GOT3 (cell line): Measurements from ENCODE around the gene ADM2.

Experiments
- DNase-seq: peaks from one replicate; lab custom pipeline; 2025; ENCODE audit warnings: mixed read lengths; lab: John Stamatoyannopoulos, UW

Gene ADM2

DNA sequence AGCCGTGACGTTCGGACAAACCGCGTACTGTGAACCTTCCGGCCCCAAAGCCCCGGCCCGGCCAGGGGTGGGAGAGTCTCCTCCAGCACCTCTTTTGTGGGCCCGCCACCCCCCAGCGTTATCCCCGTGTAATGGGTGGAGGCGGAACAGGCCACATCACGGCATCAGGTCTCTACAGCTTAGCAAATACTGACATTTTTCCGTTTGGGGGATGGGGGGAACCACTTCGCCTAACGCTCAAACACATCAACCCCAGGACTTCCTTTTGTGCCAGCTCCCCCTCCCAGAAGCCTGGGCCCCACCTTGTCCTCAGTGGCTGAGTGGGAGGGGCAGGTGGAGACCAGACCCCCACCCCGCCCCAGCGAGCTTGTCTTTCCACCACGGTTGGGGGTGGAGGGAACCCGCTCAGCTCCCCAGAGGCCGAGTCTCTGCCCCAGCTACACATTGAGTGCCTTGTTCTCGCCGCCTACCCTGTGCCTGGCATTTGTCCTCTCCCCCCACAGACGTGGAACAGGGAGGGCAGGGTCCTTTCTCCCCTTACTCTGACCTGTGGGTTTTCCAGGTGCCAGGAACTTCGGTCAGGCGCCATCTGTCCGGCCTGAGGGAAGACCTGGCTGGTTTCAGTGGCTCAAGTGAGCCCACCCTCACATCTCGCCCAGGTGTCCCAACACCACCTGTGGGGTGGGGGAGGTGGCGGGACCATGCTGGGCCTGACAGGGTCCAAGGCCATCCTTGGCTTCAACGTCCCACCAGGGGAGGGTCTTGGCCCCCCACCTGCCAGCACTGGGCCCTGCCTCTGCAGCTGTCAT is 36.1 kb upstream of the ADM2 start:
- no peak for DNase-seq

DNA sequence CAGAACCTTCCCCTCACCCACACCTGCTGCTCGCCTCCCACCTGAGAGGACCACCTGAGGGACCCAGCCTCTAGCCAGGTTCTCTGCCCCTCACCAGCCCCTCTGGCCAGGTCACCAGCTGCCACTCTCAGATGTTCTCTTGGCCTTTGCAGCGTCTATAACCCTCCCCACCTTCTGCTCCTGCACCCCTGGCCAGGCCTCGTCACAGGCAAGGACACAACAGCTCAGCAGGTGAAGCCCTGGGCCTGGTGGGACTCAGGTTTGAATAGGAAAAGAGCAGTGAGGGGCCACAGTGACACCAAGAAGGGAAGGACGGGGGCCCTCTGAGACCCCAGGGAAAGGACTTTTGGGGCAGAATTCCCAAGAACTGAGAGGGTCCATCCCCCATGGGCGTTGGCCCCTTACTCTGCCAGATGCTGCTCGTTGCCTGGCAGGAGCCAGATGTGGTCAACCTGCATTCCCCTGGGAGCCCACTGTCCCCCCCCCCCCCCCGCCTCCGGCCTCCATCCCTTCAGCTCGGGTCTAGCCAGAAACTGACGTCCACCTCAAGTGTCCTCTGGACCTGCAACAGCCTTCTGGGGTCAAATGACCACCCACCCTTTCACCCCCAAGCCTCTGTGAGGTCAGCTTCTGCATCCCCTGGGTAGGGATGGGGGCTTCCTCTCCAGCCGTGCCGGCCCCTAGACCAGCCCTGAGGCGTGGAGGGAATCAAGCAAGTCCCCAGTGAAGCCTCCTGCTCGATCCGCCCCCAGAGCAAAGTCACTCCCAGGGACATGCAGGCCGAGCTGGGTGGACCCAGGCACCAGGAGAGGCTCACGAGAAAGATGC is 35.2 kb upstream of the ADM2 start:
- DNase-seq = no peak

DNA sequence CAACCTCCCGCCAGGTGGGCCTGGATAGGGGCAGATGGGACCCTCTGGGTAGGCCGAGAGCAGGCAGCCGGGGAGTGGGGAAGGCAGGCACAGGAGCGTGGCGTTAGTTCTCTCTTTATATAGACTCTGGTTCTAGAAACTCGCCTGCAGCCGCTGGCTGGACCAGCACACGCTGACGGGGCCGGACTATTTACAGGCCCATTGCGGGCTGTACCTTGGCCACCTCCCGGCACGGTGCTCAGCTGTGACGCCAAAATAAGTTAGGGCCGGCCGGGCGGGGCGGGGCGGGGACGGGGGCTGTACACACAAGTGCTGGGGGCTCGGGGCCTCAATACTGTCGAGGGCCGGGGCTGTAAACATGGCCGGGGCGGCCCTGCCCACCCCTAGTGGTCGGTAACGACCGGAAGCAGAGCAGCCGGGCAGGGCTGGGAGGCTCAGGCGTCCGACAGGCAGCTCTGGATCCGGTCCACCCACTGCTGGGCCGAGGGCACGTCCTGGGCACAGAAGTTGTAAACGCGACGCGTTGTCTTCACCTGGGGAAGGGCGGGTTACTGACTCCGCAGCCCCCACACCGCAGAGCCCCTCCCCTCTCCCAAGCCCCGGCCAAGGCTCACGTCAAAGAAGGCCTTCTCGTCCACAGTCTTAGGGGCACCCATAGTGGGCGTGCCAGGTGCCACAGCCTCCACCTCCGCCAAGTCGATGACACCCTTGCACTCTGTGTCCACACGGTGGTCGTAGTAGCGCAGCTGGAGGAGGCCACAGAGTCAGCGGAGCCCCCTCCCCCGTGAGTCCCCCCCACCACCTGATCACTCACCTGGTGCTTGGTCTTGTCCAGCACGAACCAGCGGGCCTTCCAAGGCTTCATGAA is 34.4 kb upstream of the ADM2 start:
- no peak for DNase-seq

DNA sequence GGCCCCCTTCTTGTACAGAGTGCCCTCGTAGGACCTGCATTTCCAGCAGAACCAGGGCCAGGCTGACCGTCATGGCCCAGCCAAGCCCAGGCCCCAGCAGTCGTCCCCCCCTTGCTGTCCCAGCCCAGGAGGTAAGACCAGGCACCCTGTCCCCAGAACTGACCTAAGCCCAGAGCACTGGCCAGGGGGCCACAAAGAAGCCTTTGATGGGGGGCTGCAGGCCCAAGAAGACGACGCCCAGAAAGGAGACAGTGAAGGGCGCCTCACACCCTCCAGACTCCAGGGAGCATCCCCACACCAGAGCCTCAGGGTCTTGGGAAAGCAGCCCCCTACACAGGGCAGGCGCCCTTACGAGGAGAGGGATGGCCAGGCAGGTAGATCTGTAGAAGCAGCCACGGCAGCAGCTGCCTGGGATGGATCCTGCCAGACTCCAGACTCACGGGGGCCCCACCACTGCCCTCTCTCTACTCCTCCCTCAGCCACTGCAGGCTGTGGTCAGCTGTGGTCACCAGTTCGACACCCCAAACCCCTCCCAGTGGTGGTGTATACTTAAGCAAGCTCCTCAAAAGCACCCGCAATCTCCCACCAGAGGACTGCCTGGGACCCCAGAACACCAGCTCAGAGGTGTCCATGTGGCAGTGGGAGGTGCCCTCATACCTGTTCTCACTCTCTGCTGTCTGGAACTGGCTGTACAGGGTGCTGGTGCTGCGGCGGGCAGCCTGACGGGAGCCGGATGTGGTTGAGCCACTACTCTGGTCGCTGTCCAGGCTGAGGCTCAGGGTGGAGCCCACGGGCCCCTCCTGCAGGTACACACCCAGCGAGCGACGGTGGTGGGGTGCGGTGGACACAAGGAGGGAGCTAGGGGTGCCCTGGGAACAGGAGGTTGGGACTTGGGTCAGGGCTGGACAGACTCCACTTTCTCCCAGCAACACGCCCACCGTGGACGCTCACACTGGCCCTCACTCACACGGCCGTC is 33.5 kb upstream of the ADM2 start:
- DNase-seq = no peak

DNA sequence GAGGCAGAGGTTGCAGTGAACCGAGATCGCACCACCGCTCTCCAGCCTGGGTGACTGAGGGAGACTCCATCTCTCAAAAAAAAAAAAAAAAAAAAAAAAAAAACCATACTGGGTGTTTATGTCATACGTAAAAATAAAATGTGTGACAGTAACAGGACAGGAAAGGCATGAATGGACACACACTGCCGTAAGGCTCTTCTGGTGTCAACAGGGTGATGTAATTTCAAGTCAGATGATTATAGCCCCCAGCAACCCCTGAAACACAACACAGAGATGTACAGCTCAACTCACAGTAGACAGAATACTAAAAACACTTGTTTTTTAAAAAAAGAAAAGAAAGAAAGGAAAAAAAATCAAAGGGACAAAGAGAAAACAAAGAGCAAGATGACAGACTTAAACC is 28.7 kb upstream of the ADM2 start:
- DNase-seq = no peak

DNA sequence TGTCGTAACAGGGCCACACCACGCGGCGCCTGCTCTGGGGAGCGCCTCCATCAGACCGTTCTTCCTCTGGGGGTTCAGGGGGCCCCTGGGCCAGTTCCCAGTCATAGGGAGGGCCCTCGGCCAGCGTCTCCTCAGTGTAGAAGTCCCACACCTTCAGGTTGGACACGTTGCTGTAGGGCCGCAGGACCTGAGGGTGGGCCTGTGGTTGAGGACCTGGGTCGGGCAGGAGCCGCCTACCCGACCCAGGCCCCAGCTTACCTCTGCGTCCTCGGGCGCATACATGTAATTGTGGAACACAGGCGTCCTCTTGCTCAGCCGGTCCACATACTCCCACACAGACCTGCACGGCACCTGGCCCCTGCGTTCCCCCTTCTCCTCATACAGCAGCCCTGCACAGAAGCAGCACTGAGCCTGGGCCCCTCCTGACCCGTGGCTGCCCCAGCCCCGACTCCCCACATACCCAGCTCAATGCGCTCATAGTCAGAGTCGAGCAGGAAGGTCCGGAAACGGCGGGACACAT is 26.7 kb upstream of the ADM2 start:
- no peak for DNase-seq

DNA sequence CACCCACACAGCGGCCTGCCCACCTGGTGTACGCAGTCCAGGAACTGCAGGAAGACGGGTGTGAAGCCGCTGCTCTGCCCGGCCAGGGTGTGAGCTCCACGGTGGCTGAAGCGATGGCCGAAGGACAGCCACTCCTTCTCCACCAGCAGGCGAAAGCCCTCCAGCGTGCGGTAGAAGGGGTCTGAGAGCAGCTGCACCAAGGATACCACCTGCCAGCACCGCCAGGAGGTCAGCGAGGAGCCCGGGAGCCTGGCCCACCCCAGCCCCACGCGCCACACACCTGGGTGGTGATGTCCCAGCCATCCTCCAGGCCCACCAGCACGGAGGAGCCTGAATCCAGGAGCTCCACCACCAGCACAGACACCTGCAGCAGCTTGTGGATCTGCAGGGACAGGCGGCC is 26.1 kb upstream of the ADM2 start:
- no peak for DNase-seq

DNA sequence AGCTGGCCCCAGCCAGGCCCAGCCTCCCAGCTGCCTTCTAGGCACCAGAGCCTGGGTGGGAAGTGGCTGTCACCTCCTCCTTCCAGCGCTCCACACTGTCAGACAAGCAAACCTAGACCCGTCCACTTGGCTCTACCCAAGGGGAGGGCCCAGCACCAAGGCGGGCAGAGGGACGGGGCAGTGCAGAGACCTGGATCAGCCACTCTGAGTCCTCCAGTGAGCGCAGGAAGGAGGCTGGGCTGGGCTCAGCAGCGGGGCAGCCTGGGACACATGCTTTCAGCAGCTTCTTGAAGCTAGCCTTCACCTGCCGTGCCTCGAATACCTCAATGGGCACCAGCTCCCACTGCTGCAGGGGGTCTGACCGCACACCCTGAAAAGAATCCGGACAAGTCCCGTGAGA is 25.3 kb upstream of the ADM2 start:
- DNase-seq = no peak

DNA sequence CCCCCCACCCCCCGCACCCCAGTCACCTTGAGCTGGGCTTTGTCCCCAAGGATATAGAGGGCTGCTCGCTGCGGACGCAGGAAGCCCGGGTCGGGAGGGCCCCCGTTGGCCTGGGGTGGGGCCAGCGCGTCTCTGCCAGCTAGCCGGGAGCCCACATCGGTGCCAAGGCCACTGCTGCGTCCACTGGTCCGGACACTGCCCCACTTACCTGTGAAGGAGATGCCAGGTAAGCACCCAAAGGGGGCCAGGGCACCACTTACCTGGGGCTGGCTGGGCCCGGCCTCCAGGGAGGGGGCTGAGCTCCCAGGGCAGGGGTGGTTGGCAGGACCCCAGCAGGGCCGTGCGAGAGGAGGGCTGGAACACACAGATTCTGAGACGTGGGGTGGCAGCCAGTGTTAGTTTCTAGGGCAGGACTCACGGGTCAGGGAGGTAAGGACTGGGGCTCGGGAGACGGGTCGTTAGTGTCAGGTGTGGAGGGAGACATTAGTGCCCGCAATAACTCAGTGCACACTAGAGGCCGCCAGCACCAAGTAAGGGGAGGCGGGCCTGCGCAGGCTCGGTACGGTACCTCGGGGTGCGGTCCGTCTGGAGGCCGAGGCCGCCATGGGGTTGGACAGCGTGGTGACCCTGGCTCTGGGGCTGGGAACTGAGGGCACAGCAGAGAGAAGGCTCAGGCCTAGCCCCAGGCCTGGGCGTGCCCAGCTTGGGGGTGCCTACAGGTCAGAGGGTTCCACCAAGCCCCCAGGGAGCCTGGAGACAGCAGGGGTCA is 24.7 kb upstream of the ADM2 start:
- no peak for DNase-seq

DNA sequence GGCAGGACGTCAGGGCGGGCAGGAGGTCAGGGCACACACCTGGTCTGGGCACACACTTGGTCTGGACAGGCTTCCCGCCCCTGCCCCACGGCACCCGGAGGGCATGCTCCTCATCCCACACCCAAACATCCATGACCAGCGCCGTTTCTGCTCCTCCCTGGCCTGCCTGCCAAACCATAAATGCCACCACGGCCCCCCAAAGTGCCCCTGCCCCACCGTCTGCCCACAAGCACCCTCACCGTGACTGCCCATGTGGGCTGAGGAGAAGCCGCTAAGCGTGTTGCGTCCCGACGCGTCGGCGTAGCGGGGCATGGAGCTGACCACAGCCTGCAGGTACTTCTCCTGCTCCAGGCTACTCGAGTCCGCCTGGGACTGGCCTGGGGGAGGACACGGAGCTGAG is 22.3 kb upstream of the ADM2 start:
- no peak for DNase-seq

DNA sequence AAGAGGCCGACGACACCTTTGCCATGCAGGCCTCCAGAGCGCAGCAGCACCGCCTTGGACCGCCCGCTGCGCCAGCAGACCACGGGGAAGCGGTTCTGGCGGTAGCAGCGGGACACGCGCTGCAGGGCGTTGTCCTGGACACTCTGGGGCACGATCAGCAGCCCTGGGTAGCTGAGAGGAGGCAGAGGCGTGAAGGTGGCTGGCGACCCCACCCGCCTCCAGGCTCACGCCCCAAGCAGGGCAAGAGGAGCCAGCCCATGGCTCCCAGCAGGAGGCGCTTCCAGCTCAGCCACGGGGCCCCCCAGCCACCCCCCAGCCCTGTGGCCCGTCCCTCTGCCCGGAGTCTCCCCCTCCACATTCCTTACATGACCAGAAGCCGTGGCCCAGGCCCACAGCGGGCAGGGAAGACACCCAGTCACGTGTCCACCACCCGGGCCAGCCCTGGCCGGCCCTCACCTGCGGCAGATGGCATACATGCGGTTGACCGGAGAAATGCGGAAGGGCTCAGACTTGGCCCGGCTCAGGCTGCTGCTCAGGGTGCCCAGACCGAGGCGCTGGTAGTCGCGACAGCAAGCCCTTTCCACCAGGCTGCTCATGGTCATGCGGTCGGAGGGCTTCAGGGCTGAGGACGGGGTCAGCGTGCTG is 21.7 kb upstream of the ADM2 start:
- no peak for DNase-seq

DNA sequence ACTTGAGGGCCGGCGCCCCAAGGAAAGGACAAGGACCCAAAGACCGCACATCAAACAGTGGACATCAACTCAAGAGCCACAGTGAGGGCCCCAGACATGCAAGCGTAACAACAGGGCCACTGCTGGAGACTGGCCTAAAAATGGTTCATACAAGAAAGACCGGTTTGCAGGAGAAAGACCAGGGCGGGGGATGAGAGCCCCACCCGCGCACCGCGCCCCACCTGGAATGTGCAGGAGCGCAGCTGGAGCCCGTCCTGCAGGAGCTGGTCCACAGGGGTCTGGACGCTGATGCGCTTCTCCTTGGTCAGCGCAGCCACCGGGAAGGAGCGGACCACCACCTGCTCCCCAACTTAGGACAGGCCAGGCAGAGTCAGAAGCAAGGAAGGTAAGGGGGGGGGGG is 20.4 kb upstream of the ADM2 start:
- DNase-seq = no peak

DNA sequence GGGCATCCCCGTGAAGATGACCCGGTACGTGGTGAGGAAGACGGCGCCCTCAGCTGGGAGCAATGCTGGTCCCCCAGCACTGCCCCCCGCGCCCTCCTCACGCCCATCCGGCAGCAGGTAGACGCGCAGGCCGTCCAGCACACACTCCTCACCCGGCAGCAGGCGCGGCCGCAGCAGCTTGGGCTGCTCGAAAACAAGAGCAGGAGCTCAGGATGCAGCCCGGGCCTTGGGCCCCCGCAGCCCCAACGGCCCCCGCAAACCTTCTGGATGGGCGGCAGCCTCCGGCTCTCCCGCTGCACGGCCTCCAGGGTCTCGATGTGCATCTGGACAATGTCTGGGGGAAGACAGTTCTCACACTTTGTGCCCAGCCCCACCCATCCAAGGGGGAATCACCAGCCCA is 19.8 kb upstream of the ADM2 start:
- DNase-seq = no peak

DNA sequence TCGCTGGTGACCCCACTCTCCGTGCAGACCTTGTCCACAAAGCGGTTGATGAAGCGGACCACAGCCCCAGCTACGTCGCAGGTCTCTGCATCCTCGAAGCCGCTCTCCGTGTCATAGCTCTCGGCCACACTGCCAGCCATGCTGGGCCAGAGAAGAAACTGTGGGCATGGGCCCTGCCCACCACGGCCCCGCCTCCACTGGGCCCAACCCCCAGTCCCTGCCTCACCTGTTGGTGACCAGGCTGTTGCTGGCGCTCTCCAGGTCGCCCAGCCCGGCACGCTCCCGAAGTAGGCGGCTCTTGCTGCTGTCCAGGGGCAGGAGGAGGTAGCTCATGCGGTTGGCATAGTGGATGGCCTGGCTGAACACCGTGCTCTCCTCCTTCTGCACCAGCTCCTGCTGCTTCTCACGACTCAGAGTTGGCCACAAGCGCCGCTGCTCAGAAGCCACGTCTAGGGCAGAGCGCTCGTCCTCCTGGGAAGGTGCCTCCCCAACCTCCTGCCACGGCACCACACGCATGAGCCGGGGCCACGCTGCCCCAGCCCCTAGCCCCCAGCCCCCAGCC is 19.3 kb upstream of the ADM2 start:
- DNase-seq = no peak

DNA sequence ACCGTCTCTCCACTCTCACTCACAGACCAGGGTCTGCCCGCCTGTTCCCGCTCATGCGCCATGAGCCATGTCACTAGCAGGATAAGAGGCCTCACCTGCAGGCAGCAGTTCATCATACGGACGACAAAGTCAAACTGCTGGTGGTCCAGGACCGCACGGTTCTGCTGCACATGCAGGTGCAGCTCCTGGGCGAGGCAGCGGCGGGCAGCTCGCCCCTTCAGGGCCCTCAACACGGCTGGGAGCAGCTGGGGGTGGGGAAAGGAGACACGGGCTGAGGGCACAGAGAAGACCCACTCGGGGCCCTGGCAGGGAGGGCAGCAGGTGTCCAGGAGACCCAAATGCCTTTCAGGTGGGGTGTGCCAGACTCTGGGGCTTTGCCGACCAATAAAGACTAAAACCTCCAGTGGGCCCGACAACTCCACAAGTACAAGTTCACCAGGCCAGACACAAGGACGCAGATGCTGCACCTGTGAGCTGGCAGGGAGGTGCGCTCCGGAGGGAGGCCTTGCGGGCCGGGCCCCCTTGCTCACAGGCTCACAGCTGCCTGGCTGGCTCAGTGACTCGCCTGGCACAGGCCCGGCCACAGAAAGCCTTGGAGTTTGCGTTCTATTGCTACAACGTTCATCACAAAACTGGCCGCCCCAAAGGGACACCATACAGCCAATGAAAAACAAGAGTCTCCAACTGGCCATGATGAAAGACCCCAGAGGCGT is 18.0 kb upstream of the ADM2 start:
- no peak for DNase-seq

DNA sequence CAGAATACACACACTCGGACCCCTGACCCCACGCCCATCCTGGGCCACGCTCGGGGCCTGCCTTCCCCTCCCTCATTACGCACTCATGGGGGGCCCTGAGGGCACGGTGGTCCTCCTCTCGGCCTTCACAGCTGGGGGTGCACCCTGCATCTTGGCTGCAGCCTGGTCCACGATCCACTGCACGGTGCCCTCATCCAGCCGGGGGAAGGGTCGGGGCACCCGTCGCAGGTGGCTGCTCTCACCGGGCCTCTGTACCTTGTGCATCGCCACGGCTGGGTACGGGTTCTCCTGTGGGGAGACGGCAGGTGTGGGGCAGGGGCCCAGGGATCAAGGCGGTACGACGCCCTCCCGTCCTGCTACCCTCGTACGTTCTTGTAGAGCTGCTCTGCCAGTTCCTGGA is 16.9 kb upstream of the ADM2 start:
- no peak for DNase-seq

DNA sequence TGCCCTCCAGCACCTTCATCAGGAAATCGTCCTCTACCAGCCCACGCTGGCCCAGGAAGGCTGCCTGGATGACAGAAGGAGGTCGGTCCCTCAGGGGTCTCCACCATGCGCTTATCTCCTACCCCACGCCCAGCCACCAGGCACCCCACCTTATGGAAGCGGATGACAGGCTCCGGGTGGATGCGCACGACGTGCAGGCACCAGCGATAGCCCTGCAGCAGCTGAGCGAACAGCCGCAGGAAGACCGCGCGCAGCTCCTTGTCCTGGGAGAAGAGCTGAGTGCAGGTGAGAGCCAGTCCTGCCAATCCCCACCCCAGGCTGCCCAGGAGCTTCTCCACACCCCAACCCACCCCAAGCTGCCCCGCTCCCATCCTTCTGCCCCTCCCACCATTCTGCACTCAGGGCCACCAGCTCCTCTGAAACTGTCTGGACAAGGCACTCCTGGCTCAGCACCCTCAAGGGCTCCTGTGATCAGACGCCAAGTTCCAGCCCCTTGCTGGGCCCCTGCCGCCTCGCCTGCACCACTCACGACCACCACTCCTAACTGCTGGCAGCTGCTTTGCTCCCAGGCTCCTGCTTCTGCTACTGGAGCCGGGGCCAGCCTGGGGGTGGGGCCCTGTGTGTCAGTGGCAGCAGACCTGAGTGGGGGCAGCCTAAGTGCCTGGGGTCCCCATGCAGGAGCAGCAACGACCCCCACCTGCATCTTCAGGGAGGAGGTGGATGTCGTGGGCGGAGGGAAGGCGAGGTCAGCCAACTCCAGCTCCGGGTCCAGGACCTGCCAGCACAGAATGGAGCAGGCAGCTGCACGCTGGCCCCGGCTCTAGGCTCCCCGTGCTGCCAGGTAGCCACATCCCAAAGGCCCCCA is 16.0 kb upstream of the ADM2 start:
- DNase-seq = no peak

DNA sequence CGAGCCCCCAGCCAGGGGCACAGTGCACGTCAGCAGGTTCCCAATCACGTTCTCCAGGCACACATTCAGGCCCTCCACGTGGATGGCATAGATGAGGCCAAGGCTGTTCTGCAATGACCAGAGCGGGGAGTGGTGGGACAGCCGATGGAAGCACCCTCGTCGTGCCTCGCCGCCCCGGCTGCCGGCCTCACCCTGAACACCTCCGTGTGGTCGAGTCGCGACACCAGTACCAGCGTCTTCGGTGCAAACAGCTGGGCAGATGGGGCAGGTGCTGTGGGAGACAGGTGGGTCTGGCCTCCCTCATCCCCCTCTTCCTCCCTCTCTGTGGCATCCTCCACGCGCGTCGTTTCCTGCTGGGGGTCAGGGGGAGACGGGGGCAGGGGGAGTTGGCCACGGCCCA is 14.0 kb upstream of the ADM2 start:
- DNase-seq = no peak
